Mesothelial cell of epicardium (in vitro differentiated cells): ENCODE measurements around the gene EPN2. TPM values are rescaled to one million over a fixed set of nuclear protein-coding genes. Genes with fewer than 3 reads are reported as not detected.

Experiments used
- DNase-seq, 2 experiments: peaks; one replicate each; pipeline ENCODE4 v3.0.0; 2021; ENCODE audit warnings: low spot score in 2 of 2; ENCODE audit not compliant: unreplicated experiment in 2 of 2
- H3K27ac Mint-ChIP-seq: 2 replicates; pipeline ENCODE4 v1.8.0; 2021; ENCODE audit warnings: mixed read lengths
- H3K27me3 Mint-ChIP-seq: 2 replicates; pipeline ENCODE4 v1.8.0; 2021; ENCODE audit warnings: low read depth, mixed read lengths
- H3K36me3 Mint-ChIP-seq: 2 replicates; pipeline ENCODE4 v1.8.0; 2021; ENCODE audit warnings: mixed read lengths
- H3K4me1 Mint-ChIP-seq: 2 replicates; pipeline ENCODE4 v1.8.0; 2021; ENCODE audit warnings: mixed read lengths
- H3K4me3 Mint-ChIP-seq: 2 replicates; pipeline ENCODE4 v1.8.0; 2021; ENCODE audit warnings: mild to moderate bottlenecking, moderate library complexity, mixed read lengths
- H3K9me3 Mint-ChIP-seq: 2 replicates; pipeline ENCODE4 v1.8.0; 2021; ENCODE audit warnings: mixed read lengths
- CTCF ChIP-seq: fragments of 200-600 bp; sonication (generic); IDR thresholded peaks from one replicate; pipeline ENCODE4 v1.5.0; 2021; ENCODE audit warnings: antibody characterized with exemption; ENCODE audit not compliant: unreplicated experiment
- total RNA-seq: library from RNA; stranded (reverse); gene quantifications from 3 replicates; pipeline ENCODE4 v1.2.1, GENCODE V29; 2021

The EPN2 gene
- total RNA-seq, 1 donor from 2014 or later, result 70.2 TPM

GRCh38 chr17:19380481-19381301 is 143.5 kb downstream of the EPN2 start:
- no peak for TF ChIP-seq CTCF
- Mint-ChIP-seq H3K9me3 (no peaks in the 10 kb centered on the region), H3K36me3 (peaks cover 18% of the 10 kb centered on the region), H3K27ac (peak overlapping the region; percentile 34), H3K4me3 (peak overlapping the region; percentile 26), H3K4me1 (peaks cover 43% of the 10 kb centered on the region), H3K27me3 (no peaks in the 10 kb centered on the region)
- DNase-seq, result no peak

- Mint-ChIP-seq H3K9me3 (no peaks in the 10 kb centered on the region), H3K27ac (peak overlapping the region; percentile 34), H3K4me1 (peaks cover 45% of the 10 kb centered on the region), H3K4me3 (no peak overlapping the region), H3K36me3 (peaks cover 18% of the 10 kb centered on the region), H3K27me3 (no peaks in the 10 kb centered on the region)
- DNase-seq, result no peak
- TF ChIP-seq CTCF, result no peak
These were observed 144.2 kb downstream of the EPN2 start for GRCh38 chr17:19381361-19381740.

GRCh38 chr17:19381741-19382444 is 144.7 kb downstream of the EPN2 start:
- peaks cover 46% of the 10 kb centered on the region for H3K4me1 Mint-ChIP-seq
- no peaks in the 10 kb centered on the region for H3K9me3 Mint-ChIP-seq
- no peaks in the 10 kb centered on the region for H3K27me3 Mint-ChIP-seq
- TF ChIP-seq CTCF, result no peak
- DNase-seq, result no peak
- H3K36me3 Mint-ChIP-seq, result peaks cover 18% of the 10 kb centered on the region
- H3K4me3 Mint-ChIP-seq, result no peak overlapping the region
- peak overlapping the region; percentile 25 for H3K27ac Mint-ChIP-seq

GRCh38 chr17:19382531-19383444 is 145.6 kb downstream of the EPN2 start:
- no peaks in the 10 kb centered on the region for H3K9me3 Mint-ChIP-seq
- no peak for DNase-seq
- peak overlapping the region; percentile 25 for H3K27ac Mint-ChIP-seq
- peaks cover 51% of the 10 kb centered on the region for H3K4me1 Mint-ChIP-seq
- H3K27me3 Mint-ChIP-seq, result no peaks in the 10 kb centered on the region
- H3K4me3 Mint-ChIP-seq, result no peak overlapping the region
- peaks cover 18% of the 10 kb centered on the region for H3K36me3 Mint-ChIP-seq
- no peak for TF ChIP-seq CTCF

GRCh38 chr17:19383681-19384470 is 146.7 kb downstream of the EPN2 start:
- no peak for TF ChIP-seq CTCF
- H3K27me3 Mint-ChIP-seq, result no peaks in the 10 kb centered on the region
- DNase-seq, result no peak
- H3K4me1 Mint-ChIP-seq, result peaks cover 59% of the 10 kb centered on the region
- no peaks in the 10 kb centered on the region for H3K9me3 Mint-ChIP-seq
- peak overlapping the region; percentile 75 for H3K4me3 Mint-ChIP-seq
- peak overlapping the region; percentile 68 for H3K27ac Mint-ChIP-seq
- peaks cover 18% of the 10 kb centered on the region for H3K36me3 Mint-ChIP-seq
